ENCODE measurements around the gene PLAA.

The PLAA gene

DNA sequence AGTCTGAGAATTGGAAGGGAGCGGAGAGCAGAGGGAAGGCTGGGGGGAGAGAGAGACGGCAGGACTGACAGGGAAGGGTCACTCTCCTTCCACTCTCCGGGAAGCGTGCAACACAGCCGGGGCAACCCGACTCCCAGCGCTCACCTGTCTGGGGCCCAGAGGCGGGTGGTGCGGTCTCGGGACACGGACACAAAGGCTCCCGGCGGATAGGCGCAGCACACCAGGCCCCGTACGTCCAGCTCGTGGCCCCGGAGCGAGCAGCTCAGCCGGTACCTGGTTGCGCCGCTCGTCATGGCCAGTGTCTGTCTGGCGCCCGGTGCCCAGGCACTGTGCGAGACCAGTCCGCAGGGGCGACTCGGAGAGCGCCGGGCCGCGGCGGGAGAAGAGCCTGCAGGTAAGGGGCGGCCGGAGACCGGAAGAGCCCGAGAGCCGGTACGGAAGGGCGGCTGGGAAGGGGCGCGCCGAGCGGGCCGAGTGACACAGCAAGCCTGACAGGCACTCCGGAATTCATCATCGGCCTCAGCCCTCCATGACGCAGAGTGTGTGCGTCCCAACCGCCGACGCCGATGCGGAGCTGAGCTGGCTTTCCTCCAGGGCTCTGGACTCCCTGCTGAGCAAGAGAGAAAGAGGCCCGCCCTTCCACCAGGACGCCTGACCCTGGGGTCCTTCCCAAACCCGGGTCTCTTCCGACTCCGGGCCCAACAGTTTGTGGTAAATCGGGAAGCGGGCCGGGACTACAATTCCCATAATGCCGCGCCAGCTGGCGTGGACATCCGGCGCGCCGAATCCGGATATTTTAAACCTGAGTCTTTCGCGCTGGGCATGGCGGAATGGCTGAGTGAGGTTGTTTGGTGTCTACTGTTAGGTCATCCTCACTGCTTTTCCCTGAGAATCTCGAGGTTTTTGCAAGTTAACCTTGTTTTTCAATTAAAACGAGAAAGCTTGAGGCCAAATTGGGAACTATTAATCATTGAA is at the start of gene PLAA:
Gene PLAA, minus strand, starts transcription at position 490 of the 975 bp plus-strand sequence. Its CDS starts 197 bp downstream, at position 293.
- peak; percentile 85 for DNase-seq (ENCODE audit: low read depth)

DNA sequence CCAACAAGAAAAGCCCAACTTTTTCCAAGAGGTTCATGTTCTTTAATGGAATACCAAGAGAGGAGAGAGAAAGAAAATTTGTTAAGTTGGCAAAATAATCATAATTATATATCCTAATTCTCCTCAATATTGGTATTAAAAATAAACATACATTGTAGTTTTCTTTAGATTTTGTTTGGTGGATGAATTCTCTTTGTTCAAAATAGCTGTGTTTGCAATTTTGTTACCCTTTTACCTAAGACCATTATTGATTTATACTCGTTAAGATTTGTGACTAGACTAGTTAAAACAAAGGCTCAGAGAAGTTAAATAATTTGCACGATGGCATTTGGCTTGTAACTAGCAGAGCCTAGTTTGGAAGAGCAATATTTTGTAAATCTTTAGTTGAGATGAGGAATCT is 48.8 kb upstream of the PLAA start:
- DNase-seq (ENCODE audit: low read depth), result no peak

DNA sequence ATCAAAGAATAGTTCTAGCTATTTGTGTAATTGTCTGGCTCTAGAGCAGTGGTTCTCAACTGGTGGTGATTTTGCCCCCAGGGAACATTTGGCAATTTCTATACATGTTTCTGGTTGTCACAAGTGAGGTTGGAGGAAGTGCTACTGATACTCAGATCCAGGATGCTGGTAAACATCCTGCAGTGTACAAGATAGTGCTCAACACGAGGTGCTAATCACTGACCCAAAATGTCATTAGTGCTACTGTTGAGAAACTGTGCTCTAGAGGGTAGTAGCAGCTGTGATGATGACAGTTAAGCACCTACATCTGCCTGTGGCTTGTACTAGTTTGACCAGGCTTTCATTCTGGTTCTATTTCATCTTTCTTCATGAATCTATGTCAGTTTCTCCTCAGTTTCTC is 36.3 kb upstream of the PLAA start:
- no peak for DNase-seq (ENCODE audit: low read depth)

DNA sequence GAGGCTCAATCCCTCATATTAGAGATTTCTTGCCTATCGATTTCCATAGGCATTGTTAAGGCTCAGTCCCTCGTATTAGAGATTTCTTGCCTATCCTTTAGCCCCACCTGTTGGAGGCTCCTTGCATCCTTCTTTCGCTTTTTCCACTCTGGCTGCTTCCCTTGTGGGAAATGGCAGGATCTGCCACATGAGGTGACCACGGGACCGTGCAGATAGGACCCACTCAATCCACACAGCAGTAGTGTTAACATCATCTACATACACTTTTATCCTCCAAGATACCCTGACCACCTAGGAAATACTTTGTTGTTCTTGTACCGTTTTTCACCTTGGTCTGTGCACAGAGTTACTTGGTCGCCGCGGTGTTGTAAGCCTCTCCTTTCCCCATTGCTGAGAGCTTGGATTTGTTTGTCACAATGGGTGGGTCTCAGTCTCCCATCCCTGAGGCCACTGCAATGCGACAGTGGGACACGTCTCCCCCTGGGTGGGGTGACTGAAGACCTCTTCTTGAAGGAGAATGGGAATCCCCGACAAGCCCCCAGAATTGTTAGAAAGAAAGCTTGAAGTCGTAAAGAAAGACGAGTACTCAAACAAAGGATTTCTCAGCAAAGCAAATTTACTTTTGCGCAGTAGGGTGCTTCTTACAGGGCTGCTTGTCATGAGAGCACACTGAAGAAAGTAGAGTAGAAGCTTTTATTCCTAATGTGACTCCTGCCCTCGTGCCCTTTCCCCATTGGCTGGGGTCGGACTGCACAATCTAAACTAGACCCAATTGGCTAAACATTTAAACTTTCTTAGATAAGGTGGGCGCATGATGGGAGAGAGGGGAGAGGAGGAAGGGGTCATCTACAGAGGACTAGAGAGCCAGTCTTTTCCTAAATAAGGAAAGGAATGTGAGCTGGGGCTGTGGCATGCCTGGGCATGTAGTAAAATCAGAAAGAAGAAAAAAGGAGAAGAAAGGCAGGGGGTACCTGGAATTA is 29.0 kb upstream of the PLAA start:
- DNase-seq (ENCODE audit: low read depth), result peak; percentile 40

DNA sequence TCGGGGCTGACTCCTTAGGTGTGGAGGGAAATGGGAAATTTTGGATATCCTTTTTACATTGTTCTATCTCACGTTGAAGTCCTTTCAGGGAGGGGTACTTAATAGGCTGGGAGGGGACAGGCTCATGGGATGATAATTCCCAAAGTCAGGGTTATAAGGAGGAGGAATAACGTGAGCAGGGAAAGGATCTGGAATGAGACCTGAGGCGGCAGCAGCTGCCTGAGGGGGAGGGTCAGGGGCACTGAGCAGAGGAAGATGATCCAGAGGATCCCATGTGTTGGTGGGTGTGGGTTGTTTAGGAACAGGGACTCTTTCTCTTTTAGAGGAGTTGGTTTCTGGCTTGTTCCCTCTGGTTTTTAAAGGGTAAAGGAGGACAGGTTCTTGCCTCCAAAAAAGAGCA is 27.9 kb upstream of the PLAA start:
- no peak for DNase-seq (ENCODE audit: low read depth)

DNA sequence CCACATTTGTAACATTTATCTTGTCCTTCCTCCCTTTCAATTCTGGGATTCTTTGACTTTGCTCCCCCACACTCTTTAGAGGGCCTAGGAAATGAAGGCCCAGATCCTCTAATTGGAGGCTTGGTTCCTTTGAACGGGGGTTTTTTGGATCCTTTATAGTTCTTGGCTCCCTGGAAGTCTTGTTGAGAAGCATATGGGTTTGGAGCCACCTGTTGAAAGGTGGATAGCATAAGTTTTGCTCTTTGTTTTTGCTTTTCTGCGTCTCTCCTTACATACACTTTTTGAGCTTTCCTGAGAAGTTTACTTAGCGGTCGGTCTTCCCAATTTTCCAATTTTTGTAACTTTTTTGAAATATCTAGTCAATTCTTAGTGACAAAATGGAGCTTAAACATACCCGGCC is 26.9 kb upstream of the PLAA start:
- no peak for DNase-seq (ENCODE audit: low read depth)

DNA sequence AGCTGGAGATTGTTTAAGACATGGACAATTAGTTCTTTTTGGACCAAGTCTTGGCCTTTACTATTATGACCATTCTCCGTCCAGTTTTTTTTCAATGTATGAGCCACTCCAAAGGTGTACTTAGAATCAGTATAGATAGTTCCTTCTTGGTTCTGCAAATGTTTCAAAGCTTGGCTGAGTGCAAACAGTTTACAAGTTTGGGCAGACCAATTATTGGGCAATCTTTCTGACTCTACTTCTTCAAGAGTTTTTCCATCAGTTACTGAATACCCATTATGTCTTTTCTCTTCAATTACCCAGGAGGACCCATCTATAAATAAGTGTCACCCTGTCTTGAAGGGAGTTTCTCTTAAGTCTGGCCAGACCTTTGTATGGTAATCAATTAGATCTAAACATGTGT is 24.7 kb upstream of the PLAA start:
- no peak for DNase-seq (ENCODE audit: low read depth)

DNA sequence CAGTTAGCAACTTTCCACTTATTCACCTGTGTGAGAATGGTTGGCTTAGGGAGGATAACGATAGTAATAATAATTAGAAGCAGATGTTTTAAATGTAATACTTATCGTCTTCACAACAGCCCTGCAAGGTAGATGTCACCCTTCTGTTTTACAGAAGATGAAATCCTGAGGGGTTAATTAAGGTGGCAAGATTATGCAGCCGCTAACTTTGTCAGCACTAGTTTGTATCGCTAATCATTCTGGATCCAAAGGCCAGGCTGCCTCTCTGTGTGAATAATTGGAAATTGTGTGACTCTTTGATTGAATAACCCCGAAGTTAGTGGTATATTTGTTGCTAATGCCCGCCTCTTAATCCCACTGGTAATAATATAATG is 9.8 kb upstream of the PLAA start:
- DNase-seq (ENCODE audit: low read depth), result no peak

DNA sequence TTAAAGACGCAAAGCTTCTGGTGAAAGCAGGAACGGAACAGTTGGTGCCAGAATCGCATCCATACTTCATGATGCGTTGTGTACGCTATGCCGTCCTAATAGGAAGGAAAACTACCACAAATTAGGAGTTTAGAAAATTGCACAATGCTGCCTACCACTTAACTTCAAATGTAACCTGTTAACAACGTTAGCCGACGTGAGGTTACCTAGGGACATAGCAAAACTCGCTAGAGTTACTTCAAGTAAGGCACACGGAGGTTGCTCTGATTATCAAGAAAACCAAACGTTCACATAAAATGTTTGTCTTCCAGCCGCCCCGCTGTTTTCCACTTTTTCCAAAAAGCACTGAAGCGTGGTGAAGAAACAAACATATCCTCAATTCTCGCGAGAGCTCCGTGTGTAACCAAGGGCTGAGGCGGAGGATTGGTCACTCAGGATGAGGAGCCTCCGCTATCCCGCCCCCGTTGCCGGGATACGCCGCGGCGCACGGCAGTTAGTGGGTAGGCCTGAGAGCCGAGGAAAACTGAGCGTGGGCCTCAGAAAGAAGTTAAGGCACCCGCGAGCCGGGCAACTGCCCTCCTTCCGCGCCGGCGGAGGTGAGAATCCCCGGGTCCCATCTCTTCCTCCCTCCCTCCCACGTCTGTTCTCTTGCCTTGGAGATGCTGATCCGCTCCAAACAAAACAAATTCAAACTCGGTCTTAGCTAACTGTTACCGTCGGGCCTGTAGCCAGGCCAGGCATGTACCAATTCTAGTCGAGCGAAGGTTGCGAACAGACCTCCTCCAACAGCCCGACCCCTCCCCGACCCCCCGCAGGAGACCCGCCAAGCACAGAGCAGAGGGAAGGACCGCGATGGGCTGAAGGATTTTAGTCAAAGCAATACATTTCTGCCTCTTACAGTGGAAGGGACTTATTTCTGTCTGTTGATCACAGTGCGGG is 9.1 kb upstream of the PLAA start, which contains the start of gene IFT74:
Gene IFT74, plus strand, starts transcription at position 492 of the 939 bp plus-strand sequence. CDS start 5,556 bp downstream, outside the sequence.
- DNase-seq (ENCODE audit: low read depth), result peak; percentile 99

DNA sequence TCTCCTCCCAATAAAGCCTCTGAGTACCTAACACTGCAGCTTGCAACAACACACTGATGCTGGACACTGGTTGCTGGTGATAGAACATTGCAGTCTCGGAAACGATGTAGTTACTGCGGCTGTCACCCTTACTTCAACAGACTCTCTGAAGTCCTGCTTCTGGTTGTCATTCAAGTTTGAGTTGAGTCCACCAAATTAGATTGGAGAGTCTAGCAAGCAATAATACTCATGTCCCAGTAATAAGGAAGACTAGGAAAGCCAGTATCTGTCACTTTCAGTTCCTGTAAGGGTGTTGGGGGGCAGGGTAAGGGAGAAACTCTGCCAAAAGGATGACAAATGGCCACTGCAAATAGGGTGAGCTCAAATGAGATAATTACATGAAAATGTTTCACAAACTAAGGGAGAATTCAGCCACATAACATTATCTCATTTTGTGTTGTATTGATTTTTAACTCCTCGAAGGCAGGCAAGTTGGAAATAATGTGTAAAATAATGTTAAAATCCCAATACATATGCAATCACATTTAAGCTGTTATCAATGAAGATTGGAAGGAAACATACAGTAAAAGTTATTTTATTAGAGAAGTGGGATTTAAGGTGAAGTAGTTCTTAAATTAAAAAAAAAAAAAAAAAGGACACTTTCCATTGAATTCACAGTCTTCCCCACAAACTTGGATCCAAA is 8.3 kb upstream of the PLAA start:
- no peak for DNase-seq (ENCODE audit: low read depth)

DNA sequence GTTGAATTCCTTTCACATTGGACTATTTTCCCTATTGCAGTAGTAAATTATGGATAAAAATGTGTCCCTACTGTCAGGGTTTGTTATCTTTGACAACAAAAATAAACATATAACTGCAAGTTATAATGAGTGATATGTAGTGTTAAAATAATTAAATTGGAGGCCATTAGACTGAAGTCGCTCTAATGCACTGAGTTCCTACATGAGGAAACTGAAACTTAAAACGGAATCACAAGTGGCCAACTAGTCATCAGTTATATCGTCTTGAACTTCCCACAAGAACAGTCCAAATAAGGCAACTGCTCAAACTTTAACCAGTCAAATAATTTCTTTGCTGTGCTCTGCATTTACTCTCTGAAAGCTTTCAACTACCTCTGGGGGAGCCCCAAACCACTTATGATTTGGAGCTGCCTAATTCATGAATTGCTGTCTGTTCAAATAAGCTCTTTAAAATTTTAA is 7.0 kb upstream of the PLAA start:
- no peak for DNase-seq (ENCODE audit: low read depth)

DNA sequence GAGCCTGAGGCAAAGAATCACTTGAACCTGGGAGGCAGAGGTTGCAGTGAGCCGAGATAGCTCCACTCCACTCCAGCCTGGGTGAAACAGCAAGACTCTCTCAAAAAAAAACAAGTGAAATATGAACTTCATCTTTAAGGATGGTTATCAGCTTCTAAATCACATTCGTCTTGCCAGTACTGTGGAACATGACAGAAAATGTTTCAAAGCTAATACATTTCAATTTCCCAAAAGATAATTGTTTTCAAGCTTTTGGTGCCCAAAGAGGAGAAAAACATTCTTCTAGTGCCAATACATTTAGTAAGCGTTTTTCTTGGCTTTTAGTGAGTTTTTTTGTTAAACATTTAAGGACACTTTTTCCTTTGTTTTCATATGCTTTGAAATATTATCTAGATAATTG is 4.8 kb upstream of the PLAA start:
- DNase-seq (ENCODE audit: low read depth), result no peak

DNA sequence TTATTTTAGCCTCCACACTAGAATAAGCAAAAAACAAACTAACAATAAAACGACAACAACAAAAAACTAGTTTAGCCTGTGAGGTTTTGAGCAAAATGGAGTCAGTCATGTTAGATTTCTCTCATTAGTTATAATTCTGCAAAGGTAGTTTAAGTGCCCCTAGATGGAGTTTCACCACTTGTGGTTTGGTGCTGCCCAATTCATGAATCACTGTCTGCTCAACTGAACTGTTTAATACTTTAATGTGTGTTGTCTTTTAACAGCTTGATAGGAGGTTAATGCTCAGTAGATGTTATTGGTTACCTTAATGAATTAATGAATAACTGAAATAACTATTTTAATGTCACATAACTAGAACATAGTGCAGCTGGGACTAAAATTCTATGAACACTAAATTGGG is 3.5 kb upstream of the PLAA start:
- DNase-seq (ENCODE audit: low read depth), result no peak

DNA sequence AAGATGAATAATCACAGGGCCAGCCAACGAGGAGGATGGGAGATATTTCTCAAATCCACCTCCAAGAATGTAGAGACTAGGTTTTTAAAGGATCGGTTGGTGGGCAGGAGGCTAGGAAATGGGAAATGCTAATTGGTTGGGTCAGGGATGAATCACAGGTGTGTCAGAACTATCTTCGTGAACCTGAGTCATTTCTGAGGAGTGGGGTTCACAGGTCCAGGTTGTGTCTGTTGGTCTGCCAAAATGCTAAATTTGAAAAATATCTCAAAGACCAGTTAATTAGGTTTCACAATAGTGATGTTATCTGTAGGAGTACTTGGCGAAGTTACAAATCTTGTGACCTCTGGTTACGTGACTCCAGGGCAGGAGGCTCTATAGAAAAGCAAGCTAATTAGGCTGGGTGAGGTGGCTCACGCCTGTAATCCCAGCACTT is 2.6 kb upstream of the PLAA start:
- no peak for DNase-seq (ENCODE audit: low read depth)

DNA sequence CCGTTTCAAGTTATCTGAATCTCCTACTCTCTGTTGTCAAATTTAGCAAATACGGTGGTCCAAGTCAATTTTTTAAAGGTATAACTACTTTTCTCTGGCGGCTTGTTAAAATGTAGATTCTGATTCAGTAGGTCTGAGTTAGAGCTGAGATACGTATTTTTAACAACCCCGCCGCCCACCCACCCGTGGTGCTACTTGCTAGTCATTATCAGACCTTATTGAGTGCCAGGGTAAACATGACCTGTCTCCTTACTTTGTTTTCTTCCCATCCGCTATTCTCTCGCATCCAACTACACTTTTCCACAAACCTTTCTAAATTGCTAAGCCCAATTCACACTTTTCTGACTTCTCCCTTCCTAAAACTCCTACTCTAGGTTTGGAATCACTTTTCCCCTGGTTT is 694 bp upstream of the PLAA start:
- no peak for DNase-seq (ENCODE audit: low read depth)

DNA sequence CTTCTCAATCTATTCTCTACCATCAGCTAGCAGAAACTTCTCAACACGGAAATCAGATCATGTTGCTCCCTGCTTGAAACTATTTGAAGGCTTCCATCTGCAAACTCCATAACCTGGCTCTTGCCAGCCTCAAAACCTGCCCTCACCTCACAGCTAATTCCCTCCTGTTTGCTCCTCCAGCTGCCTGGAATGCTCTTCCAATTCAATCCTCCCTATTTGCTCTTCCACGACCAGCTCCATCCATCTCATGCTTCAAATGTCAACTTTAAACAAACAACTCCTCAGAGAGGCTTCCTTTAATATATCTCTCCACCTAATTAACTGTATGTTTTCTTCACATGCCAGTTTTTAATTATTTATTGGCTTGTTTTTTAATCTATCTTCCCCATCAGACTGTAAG is 1.5 kb downstream of the PLAA start:
- DNase-seq (ENCODE audit: low read depth), result no peak

DNA sequence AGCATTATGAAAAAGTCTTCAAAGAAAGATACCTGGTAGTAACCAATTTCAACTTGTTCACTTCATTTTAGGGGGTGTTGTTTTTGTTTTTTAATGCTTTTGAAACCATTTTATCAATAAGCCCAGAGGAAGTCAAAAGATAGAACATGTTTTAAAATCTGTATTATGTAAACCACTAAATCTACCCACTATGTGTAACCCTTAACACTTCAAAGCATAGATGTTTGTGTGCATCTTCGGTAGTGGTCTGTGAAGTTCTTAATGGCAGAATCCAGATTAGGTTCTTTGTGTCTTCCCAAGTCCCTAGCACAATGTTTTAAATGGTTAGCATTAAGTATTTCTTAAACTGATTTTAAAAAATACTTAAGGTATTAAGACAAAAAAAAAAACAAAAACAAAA is 6.3 kb downstream of the PLAA start:
- DNase-seq (ENCODE audit: low read depth), result no peak

DNA sequence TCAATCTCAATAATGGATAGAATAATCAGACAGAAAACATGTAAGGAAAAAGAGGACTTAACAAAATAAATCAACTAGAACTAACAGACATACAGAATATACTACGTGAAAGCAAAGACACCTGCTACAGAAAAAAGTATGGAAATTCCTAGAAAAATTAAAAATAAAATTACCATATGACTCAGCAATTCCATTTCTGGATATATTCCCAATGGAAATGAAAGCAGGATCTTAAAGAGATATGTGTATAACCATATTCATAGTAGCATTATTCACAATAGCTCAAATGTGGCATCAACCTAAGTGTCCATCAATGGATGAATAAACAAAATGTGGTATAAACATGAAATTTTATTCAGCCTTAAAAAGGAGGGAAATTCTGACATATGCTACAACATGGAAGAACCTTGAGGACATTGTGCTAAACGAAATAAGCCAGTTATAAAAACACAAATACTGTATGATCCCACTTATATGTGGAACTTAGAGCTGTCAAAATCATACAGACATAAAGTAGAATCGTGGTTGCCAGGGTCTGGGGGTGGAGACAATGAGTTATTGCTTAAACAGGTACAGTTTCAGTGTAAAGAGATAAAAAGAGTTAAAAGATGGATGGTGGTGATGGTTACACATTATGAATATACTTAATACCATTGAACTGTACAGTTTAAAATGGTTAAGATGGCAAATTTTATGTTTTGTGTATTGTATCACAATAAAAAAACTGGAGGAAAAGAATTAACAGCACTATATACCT is 6.9 kb downstream of the PLAA start:
- DNase-seq (ENCODE audit: low read depth), result no peak

DNA sequence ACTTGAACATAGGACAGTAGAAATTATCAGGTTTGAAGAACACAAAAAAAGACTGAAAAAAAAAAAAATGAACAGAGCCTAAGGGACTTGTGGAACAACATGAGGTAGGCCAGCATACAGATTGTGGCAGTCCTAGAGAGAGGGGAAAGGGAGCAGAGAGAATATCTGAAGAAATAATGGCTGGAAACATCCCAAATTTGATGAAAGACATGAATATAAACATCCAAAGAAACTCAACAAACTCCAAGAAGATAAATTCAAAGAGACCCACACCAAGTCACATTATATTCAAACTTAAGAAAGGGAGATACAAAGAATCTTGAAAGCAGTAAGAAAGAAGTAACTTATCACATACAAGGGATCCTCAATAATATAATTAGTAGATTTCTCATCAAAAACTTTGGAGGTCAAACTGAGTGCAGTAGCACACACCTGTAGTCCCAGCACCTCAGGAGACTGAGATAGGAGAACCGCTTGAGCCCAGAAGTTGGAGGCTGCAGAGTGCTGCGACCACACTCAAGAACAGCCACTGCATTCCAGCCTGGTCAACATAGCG is 9.1 kb downstream of the PLAA start:
- no peak for DNase-seq (ENCODE audit: low read depth)

DNA sequence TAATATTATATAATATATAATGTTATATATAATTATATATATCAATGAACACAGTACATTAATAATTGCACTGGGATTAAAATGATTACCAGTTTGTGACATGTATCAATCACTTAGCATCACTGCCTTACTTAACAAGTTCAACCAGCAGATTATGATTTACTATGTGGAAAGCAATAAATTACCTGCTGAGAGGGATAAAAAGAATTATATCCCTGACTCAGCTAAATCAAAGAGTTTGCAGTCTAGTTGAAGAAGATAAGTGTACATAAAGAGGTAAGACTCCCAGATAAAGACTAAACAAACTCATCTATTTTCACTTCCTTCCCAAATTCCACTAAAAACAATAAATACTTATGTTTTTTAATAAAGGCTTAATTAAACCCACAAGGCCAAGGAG is 11.2 kb downstream of the PLAA start:
- DNase-seq (ENCODE audit: low read depth), result no peak

Measured in stromal cell of bone marrow (primary cell).